OCI-LY1 (cell line): Measurements from ENCODE around the gene RXFP3.

Experiments used
- CTCF ChIP-seq: fragments of 200-600 bp; sonication (generic), shearing (Covaris generic); IDR thresholded peaks from 2 replicates; pipeline ENCODE4 v1.5.1; 2017; ENCODE audit warnings: mild to moderate bottlenecking, antibody characterized with exemption, low read length, moderate library complexity, mixed read lengths
- EZH2 ChIP-seq: fragments of 200-600 bp; sonication (generic), shearing (Covaris generic); IDR thresholded peaks from 2 replicates; pipeline ENCODE4 v1.8.0; 2017; ENCODE audit warnings: borderline replicate concordance, mixed run types, mild to moderate bottlenecking, antibody characterized with exemption, low read length, moderate library complexity, mixed read lengths

DNA sequence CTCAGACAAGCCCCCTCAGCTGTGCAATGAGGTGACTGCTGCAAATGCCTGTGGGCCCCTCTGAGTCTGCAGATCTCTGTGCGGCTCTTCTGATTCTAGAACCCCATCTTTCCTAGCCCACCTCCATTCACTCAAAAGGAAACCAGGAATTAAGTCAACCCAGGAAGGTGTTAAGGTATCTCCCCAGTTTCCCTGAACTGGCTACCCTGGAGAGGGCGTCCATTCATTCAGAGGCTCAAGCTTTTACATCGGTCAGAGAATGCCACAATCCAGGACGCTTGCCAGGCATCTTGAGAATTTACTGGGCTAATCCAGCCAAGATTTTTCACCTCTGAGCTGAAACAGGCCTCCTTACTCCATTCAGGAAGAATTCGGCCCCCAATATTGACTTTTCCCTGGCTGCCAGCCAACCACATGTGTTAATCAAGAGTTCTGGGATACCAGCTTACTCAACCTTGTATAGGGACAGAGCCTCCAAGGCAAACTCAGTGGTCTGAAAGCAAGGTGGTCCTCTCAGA, 43.5 kb upstream of the RXFP3 start:
- TF ChIP-seq EZH2, result no peak
- TF ChIP-seq CTCF, result no peak
